GM12878 (cell line): ENCODE measurements around the gene CHERP.

ENCODE experiments used
- EP300 ChIP-seq, 2 experiments: fragments of 150-350 bp in 1 of 2; IDR thresholded peaks; 2 replicates each; pipeline ENCODE4 v1.6.1; 2011 to 2012; ENCODE audit warnings: low read depth in 2 of 2, low read length in 2 of 2, borderline replicate concordance in 1 of 2, improper control_type of control experiment in 1 of 2, inconsistent platforms in 1 of 2; ENCODE audit not compliant: control insufficient read depth in 1 of 2
- LARP7 ChIP-seq: fragments of 450-650 bp; IDR thresholded peaks from 2 replicates; pipeline ENCODE4 v1.6.1; 2017; ENCODE audit warnings: mild to moderate bottlenecking
- POLR2AphosphoS5 ChIP-seq: IDR thresholded peaks from 2 replicates; pipeline ENCODE4 v1.6.1; 2011; ENCODE audit warnings: mild to moderate bottlenecking, low read length, inconsistent platforms
- RAD51 ChIP-seq: fragments of 450-650 bp; IDR thresholded peaks from 2 replicates; pipeline ENCODE4 v1.6.1; 2016; ENCODE audit warnings: moderate library complexity, mild to moderate bottlenecking, inconsistent platforms
- SUZ12 ChIP-seq: fragments of 200-600 bp; sonication (generic); IDR thresholded peaks from one replicate; pipeline ENCODE4 v1.6.1; 2018; ENCODE audit warnings: antibody characterized with exemption, mild to moderate bottlenecking; ENCODE audit not compliant: unreplicated experiment
- TF ChIP-seq, protein P1 (sequence below): IDR thresholded peaks from 2 replicates; pipeline ENCODE4 v1.6.1; 2012; ENCODE audit warnings: low read length, inconsistent platforms
- TF ChIP-seq, protein P2 (sequence below), 3 experiments: IDR thresholded peaks in 2 of 3; conservative IDR thresholded peaks in 1 of 3; 2 replicates each; pipeline ENCODE4 v1.5.1; 2011; ENCODE audit warnings: low read depth in 3 of 3, low read length in 3 of 3, mild to moderate bottlenecking in 3 of 3, control low read depth in 2 of 3, moderate library complexity in 2 of 3, inconsistent platforms in 1 of 3, mixed read lengths in 1 of 3; ENCODE audit not compliant: control insufficient read depth in 2 of 3, insufficient read depth in 1 of 3; ENCODE audit errors: extremely low read depth in 1 of 3
- TF ChIP-seq, protein P3 (sequence below): IDR thresholded peaks from 2 replicates; pipeline ENCODE4 v1.6.1; 2012; ENCODE audit warnings: low read depth, low read length, improper control_type of control experiment

DNA sequence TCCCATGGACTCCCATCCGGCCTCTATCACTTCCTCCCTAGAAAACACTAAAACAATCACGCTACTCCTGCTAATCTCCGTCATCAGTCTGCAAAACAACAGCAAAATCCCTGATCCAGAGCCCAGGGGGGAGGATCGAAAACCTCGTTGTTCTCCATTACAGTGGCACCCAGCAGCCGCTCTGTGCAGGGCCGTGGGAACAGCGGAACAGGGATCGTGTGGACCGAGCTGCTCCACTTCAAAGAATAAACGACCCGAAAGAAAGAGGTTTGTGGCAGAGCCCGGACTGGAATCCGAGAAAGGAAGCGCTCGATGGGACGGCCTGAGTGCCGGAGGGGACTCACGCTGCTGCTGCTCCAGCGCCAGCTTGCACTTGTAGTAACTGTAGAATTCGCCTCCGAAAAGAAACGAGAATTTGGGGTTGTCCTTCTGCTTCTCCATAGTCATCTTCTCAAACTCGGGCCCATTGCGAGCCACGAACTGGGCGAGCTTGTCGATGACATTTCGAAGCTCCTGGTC is 652 bp downstream of the CHERP start:
- TF ChIP-seq, protein P1, sequence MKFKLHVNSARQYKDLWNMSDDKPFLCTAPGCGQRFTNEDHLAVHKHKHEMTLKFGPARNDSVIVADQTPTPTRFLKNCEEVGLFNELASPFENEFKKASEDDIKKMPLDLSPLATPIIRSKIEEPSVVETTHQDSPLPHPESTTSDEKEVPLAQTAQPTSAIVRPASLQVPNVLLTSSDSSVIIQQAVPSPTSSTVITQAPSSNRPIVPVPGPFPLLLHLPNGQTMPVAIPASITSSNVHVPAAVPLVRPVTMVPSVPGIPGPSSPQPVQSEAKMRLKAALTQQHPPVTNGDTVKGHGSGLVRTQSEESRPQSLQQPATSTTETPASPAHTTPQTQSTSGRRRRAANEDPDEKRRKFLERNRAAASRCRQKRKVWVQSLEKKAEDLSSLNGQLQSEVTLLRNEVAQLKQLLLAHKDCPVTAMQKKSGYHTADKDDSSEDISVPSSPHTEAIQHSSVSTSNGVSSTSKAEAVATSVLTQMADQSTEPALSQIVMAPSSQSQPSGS: no peak
- no peak for TF ChIP-seq POLR2AphosphoS5
- TF ChIP-seq, protein P2, sequence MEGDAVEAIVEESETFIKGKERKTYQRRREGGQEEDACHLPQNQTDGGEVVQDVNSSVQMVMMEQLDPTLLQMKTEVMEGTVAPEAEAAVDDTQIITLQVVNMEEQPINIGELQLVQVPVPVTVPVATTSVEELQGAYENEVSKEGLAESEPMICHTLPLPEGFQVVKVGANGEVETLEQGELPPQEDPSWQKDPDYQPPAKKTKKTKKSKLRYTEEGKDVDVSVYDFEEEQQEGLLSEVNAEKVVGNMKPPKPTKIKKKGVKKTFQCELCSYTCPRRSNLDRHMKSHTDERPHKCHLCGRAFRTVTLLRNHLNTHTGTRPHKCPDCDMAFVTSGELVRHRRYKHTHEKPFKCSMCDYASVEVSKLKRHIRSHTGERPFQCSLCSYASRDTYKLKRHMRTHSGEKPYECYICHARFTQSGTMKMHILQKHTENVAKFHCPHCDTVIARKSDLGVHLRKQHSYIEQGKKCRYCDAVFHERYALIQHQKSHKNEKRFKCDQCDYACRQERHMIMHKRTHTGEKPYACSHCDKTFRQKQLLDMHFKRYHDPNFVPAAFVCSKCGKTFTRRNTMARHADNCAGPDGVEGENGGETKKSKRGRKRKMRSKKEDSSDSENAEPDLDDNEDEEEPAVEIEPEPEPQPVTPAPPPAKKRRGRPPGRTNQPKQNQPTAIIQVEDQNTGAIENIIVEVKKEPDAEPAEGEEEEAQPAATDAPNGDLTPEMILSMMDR (IDR thresholded peaks at IDR 0.05 in 2 of 3, conservative IDR thresholded peaks at IDR 0.05 in 1 of 3; ENCODE audit: control insufficient read depth in 2 of 3, extremely low read depth in 1 of 3, insufficient read depth in 1 of 3, low read depth in 3 of 3, low read length in 3 of 3): no peak
- TF ChIP-seq, protein P3, sequence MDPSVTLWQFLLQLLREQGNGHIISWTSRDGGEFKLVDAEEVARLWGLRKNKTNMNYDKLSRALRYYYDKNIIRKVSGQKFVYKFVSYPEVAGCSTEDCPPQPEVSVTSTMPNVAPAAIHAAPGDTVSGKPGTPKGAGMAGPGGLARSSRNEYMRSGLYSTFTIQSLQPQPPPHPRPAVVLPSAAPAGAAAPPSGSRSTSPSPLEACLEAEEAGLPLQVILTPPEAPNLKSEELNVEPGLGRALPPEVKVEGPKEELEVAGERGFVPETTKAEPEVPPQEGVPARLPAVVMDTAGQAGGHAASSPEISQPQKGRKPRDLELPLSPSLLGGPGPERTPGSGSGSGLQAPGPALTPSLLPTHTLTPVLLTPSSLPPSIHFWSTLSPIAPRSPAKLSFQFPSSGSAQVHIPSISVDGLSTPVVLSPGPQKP: no peak
- TF ChIP-seq RAD51: no peak
- TF ChIP-seq EP300 (IDR thresholded peaks at IDR 0.05; ENCODE audit: borderline replicate concordance in 1 of 2, control insufficient read depth in 1 of 2, low read depth in 2 of 2, low read length in 2 of 2): no peak
- TF ChIP-seq SUZ12: no peak
- TF ChIP-seq LARP7: no peak
